ENCODE measurements around the gene KCNT1.

Gene KCNT1

GRCh38 chr9:135700525-135700924, 1.5 kb upstream of the KCNT1 start:
- no peak for DNase-seq

- DNase-seq: no peak
Measured at GRCh38 chr9:135701067-135701958, 672 bp upstream of the KCNT1 start.

- DNase-seq: no peak
Measured at GRCh38 chr9:135703726-135704125, 1.7 kb downstream of the KCNT1 start.

GRCh38 chr9:135704483-135704882, 2.5 kb downstream of the KCNT1 start:
- no peak for DNase-seq

- DNase-seq: no peak
Measured at GRCh38 chr9:135705376-135705775, 3.4 kb downstream of the KCNT1 start.

- DNase-seq: no peak
Measured at GRCh38 chr9:135706288-135706687, 4.3 kb downstream of the KCNT1 start.

GRCh38 chr9:135707252-135708138, 5.5 kb downstream of the KCNT1 start:
- no peak for DNase-seq

GRCh38 chr9:135708164-135708563, 6.2 kb downstream of the KCNT1 start:
- DNase-seq: no peak

- no peak for DNase-seq
Measured at GRCh38 chr9:135711391-135711790, 9.4 kb downstream of the KCNT1 start.

GRCh38 chr9:135711881-135712280, 9.9 kb downstream of the KCNT1 start:
- no peak for DNase-seq

GRCh38 chr9:135712613-135713295, 10.8 kb downstream of the KCNT1 start:
- no peak for DNase-seq

GRCh38 chr9:135714242-135715055, 12.5 kb downstream of the KCNT1 start:
- DNase-seq: no peak

- DNase-seq: no peak
Measured at GRCh38 chr9:135715056-135715595, 13.1 kb downstream of the KCNT1 start.

- no peak for DNase-seq
Measured at GRCh38 chr9:135716045-135716444, 14.1 kb downstream of the KCNT1 start.

GRCh38 chr9:135717410-135717809, 15.4 kb downstream of the KCNT1 start:
- DNase-seq: no peak

GRCh38 chr9:135718616-135719015, 16.6 kb downstream of the KCNT1 start:
- no peak for DNase-seq

GRCh38 chr9:135719472-135719871, 17.5 kb downstream of the KCNT1 start:
- no peak for DNase-seq

GRCh38 chr9:135722365-135722764, 20.4 kb downstream of the KCNT1 start:
- no peak for DNase-seq

GRCh38 chr9:135724186-135724787, 22.3 kb downstream of the KCNT1 start:
- DNase-seq: no peak

- no peak for DNase-seq
Measured at GRCh38 chr9:135726138-135726853, 24.3 kb downstream of the KCNT1 start.
